ENCODE results near the gene SUPV3L1.
"Not testable (repeated sequence)": the region's sequence is repeated elsewhere in the genome, so short reads cannot be mapped to it uniquely, and the experiment has no call there.

SUPV3L1 gene

DNA sequence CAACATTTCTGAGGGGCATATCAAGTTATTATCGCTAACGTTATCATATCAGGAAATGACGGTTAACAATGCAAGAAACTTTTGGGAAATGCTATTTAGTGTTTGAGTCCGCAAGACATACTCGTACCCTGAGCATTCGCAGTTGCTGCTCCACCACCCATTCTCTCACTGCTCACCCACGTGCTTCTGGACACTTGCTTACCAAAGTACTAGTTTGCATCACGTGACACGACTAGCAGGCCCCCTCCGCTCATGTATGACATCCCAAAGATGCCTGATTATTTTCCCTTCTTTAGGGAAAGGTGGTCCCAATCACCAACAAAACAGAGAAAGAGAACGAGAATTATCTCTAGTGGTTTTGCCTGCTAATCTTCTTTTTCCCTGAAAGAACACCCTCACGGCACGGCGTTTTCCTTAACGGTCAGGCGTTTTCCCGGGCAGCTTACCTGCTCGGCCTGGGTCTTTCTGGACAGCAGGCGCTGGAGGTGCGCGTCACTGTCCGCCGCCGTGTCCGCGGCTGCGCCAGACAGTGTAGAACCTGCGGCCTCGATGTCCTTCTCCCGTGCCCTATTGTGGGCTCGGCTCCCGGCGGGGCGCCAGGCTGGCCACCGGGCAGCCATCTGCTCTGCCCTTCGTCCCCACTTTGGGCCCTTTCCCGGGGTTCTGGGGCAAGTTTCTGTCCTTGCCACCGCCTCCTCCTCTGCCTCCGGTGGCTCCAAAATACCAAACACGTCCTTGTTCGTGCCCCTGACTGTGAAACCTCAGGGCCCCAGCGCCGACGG, at the start of gene SUPV3L1:
Gene SUPV3L1, plus strand, starts transcription at position 492 of the 782 bp plus-strand sequence. Its CDS starts 58 bp downstream, at position 550.
- DNase-seq (ENCODE audit: low read depth in 3 of 3) = peak; percentile 70 to 74 (median 72)

DNA sequence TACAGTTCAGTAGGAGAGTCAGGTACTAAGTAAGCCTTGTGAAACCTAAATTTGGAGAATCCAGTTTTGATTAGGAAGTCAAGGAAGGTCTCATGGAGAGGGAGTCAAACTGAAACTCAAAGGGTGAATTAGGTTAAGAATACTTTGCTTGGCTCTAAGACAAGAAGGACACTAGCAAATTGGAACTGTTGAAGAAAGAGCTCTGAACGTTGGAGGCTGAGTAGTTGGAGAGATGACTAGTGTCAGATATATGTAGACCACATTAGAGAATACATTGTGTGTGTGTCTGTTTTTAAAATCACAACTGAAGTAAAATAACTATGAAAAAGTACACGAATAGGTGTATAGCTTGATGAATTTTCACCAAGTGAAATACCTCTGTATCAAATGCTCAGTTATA, 49.8 kb upstream of the SUPV3L1 start:
- no peak for DNase-seq (ENCODE audit: low read depth in 3 of 3)

DNA sequence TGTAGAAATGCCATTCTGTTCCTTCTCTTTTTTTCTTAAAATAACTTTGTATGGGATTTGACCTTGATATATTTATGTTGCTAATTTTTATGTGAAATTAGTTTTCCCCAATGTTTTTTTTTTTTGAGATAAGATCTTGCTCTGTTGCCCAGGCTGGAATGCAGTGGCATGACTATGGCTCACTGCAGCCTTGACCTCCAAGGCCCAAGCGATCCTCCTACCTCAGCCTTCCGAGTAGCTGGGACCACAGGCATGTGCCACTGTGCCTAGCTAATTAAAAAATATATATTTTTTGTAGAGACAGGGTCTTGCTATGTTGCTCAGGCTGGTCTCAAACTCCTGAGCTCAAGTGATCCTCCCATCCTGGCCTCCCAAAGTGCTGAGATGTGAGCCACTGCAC, 40.1 kb upstream of the SUPV3L1 start:
- DNase-seq (ENCODE audit: low read depth in 3 of 3) = no peak

DNA sequence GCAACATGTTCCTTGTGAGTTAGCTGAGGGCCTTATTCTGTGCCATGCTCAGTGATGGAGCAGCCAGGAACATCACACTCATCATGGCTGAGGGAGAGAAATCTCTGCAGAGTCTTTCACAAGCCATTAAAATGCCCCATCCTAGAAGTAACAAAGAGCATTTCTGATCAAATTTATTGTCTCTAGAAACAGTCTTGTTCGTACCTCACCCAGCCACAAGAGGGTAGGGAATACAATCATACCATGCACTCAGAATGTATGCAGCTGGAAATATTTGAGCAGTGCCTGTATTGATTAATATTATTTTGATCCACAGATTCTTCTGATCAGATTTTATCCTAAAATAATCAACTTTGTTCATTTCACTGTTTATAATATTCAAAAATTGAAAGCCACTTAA, 38.7 kb upstream of the SUPV3L1 start:
- no peak for DNase-seq (ENCODE audit: low read depth in 3 of 3)

DNA sequence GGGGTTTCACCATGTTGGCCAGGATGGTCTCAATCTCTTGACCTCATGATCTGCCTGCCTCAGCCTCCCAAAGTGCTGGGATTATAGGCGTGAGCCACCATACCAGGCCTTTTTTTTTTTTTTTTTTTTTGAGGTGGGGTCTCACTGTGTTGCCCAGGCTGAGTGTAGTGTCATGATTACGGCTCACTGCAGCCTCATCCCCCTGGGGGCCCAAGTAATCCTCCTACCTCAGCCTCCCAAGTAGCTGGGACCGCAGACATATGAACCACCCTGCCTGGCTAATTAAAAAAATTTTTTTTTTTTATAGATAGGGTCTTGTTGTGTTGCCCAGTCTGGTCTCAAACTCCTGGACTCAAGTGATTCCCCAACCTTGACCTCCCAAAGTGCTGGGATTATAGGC, 38.0 kb upstream of the SUPV3L1 start:
- not testable (repeated sequence) for DNase-seq (ENCODE audit: low read depth in 3 of 3)

DNA sequence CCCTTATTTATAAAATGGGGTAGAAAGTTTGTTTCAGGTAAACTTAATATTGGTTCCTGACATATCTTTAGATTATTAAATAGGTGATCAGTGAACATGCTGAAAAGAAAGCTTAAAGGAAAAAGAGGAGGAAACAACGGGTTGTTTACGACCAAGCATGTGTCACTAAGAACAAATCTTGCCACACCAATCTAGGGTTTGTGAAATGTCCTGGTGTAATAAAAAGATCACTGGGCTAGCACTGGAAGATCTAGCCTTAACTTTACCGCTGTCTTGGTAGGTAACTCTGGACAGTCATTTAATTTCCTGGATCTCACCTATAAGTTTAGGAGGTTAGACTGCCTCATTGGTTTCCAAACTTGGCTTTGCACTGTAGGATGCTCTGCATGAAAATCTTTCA, 37.1 kb upstream of the SUPV3L1 start:
- no peak for DNase-seq (ENCODE audit: low read depth in 3 of 3)

DNA sequence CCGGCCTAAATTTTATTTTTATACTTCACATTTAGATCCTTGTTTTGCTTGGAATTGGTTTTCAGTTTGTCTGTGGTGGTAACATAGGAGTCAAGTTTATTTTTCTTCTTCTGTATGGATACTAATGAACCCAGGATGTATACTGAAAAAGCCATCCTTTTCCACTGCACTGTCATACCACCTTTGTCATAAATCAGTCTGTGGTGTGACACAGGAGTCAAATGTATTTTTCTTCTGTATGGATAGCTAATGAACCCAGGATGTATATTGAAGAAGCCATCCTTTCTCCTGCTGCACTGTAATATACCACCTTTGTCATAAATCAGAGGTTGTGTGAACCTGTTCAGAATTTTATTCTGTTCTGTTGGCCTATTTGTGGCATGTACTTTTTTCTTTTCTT, 34.7 kb upstream of the SUPV3L1 start:
- no peak for DNase-seq (ENCODE audit: low read depth in 3 of 3)

DNA sequence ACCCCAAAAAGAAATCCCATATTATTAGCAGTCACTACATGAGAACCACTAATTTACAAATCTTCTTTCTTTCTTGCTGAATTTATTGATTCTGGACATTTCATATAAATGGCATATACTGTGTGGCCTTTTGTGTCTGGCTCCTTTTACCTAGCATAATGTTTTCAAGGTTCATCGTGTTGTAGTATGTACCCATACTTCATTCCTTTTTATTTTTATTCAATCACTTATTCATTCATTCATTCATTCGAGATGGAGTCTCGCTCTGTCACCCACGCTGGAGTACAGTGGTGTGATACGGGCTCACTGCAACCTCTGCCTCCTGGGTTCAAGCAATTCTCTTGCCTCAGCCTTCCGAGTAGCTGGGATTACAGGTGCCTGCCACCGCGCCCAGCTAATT, 34.2 kb upstream of the SUPV3L1 start:
- no peak for DNase-seq (ENCODE audit: low read depth in 3 of 3)

DNA sequence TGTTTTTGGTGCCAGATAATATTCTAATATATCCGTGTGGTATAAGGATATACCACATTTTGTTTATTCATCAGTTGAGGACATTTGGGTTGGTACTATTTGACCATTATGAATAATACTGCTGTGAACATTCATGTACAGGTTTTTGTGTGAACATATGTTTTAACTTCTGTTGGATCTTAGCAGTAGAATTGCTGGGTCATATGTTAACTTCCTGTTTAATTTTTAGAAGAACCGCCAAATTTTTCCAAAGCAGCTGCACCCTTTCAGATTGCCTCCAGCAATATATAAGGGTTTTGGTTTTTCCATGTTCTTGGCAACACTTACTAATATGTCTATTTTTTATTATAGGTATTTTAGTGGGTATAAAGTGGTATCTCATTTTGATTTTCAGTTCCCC, 33.3 kb upstream of the SUPV3L1 start:
- no peak for DNase-seq (ENCODE audit: low read depth in 3 of 3)

DNA sequence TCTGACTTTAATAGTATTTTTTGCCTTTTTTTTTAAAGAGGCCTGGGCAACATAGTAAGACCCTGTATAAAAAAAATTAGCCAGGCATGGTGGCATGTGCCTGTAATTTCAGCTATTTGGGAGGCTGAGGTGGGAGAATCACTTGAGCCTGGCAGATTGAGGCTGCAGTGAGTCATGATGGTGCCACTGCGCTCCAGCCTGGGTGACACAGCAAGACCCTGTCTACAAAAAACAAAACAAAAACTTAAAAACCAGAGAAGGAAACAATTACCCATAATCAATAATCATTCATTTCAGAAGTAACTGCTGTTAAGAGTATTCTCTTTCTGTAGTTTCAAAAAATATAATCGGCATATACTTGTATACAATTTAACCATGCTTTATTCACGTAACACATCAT, 28.1 kb upstream of the SUPV3L1 start:
- no peak for DNase-seq (ENCODE audit: low read depth in 3 of 3)

DNA sequence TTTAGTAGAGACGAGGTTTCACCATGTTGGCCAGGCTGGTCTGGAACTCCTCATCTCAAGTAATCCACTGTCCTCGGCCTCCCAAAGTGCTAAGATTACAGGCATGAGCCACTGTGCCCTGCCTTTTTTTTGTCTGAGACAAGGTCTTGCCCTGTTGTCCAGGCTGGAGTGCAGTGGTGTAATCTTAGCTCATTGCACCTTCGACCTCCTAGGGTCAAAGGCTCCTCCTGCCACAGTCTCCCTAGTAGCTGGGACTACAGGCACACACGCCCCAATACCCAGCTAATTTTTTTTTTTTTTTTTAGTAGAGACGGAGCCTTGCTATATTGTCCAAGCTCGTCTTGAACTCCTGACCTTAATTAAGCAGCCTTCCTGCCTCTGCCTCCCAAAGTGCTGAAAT, 26.8 kb upstream of the SUPV3L1 start:
- DNase-seq (ENCODE audit: low read depth in 3 of 3) = no peak

DNA sequence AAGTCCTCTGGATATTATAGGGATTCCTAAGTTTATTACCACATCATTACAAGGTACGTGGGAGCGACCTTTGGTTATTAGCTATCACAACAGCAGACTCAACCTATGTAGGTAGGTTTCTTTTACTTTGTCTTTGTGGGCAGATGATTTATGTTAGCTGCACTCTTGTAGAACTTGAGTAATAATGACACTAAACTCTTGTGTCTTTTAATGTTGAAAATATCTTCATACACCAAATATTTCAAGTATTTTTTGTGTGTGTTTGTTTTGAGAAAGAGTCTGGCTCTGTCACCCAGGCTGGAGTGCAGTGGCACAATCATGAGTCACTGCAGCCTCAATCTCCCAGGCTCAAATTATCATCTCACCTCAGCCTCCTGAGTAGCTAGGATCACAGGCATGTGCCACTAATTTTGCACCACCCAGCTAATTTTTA, 19.2 kb upstream of the SUPV3L1 start:
- no peak for DNase-seq (ENCODE audit: low read depth in 3 of 3)

DNA sequence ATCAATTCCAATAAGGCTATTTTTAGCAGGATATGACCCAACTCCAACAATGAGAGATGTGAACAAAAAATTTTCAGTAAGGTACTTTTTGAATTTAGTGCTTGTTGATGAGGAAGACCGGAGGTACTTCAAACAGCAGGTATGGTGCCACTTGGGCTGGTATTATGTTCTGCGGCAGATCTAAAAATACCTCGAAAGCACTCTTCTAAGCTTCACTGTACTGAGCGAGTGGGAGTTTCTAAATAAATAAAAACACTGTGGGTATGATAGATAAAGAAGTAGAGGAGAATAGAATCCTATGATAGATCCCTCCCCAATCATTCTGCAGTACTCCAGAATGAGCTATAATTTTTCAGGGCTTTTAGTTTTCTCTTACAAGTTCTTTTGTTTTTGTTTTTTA, 11.5 kb upstream of the SUPV3L1 start:
- DNase-seq (ENCODE audit: low read depth in 3 of 3) = no peak

DNA sequence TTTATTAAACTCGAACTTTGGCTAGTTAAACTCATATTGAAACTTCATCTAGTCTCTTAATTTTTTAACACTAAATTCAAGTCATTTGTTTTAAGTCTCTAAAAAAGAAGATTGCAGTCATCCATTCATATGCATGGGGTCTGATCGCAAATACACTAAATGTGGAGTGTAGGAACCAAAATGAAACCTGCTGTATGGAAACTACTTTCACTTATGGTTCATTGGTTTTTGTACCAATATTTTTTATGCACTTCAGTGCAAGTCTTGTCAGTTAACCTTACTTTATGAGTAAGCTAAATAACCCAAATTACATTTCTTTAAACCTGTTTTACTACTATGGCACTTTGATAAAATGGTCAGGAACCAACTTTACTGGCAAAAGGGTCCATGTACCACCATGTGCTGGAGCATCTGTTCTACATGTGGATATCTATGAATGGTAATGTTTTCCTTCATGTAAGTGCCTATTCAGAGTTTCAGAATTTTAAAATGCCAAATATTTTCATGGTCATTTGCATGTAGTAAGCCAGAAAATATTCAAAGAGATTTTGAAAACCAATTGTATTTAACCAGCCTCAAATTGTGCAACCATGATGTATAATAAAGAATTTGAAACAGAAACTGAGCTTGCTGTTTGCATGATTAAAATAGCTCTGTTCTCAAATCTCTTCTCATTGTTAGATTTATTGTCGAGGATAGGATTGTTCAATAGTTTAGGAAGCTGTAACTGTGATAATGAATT, 7.6 kb upstream of the SUPV3L1 start:
- no peak for DNase-seq (ENCODE audit: low read depth in 3 of 3)

DNA sequence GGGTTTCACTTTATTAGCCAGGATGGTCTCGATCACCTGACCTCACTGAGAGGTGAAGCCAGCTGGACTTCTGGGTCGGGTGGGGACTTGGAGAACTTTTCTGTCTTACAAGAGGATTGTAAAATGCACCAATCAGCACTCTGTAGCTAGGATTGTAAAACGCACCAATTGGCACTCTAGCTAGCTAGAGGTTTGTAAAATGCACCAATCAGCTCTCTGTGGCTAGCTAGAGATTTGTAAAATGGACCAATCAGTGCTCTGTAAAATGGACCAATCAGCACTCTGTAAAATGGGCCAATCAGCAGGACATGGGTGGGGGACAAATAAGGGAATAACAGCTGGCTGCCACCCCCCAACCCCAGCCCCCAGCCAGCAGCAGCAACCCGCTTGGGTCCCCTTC, 4.7 kb upstream of the SUPV3L1 start:
- not testable (repeated sequence) for DNase-seq (ENCODE audit: low read depth in 3 of 3)

DNA sequence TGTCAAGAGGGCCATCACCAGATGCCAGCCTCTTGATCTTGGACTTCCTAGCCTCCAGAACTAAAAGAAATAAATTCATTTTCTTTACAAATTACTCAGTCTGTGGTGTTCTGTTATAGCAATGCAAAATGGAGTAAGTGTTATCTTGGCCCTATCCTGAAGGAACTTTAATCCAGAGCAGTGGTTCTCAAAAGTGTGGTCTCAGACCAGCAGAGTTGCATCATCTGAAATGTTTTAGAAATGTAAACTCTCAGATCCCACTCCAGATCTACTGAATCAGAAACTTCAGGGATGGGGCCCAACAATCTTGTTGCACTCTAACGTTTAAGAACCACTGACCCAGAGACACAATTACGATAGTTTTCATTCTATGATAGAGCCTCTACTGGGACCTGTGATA, 3.2 kb upstream of the SUPV3L1 start:
- no peak for DNase-seq (ENCODE audit: low read depth in 3 of 3)

DNA sequence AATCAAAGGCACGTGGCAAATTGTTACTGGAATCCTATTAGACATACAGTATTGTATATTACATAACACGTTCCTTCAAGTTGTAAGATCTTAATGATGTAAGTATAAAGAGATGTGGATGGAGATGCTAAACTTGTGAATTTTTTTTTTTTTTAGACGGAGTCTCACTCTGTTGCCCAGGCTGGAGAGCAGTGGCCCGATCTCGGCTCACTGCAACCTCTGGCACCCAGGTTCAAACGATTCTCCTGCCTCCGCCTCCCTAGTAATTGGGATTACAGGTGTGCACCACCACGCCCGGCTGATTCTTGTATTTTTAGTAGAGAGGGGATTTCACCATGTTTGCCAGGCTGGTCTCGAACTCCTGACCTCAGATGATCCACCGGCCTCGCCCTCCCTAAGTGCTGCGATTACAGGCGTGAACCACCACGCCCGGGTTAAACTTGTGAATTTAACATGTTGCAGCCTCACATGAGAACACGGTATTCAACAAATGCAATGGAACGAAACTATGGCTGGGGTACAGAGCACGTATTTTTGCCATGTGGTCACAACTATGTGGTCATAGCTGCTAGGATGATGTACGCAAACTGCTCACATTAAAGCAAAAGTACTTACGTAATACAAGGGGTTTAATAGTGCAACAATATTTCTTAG, 818 bp upstream of the SUPV3L1 start:
- DNase-seq (ENCODE audit: low read depth in 3 of 3) = peak in 2 of 3 experiments; percentile 4 to 8

DNA sequence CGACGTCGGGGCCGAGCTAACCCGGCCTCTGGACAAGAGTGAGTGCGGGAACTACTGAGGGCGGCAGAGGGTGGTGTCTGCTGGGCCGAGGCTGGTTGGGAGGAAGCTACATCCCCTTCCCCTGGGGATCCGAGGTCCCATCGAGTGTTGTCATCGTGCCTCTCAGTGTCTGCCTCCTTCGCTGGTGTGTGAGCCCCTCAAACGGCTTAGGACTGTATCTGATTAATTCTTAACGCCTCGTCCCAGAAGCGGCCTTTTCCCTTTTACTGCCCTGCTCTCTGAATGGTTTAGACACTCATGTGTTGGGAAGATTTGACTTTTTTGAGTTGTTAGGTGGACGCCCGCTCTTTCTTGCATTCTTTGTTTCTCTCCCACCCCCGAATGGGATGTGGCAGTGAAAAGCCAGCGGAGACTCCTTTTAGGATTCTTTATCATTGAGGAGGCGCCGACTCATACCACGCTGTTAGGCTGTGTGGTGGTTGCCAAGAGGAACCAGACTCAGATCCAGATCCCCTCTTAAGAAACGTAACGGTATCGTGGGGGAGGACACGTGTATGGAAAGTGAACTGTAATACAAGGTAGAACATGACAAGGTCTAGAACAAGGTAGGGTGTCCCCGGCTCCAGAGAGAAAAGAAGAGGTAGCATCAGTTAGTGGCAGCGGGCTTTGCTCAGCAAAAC, 631 bp downstream of the SUPV3L1 start:
- DNase-seq (ENCODE audit: low read depth in 3 of 3) = no peak

DNA sequence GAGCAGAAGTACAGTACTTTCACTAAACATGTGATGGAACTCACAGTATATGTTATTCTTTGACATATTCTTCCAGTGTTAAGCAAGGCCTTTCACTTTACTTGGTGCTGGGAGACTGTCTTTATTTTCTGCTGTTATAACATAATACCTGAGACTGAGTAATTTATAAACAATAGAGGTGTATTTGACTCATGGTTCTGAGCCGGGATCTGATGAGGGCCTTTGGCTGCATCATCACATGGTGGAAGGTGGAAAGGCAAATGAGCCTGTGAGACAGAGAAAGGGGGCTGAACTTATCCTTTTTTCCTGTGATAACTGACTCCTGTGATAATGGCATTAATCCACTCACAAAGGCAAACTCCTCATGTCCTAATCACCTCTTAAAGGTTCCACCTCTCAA, 1.4 kb downstream of the SUPV3L1 start:
- no peak for DNase-seq (ENCODE audit: low read depth in 3 of 3)

DNA sequence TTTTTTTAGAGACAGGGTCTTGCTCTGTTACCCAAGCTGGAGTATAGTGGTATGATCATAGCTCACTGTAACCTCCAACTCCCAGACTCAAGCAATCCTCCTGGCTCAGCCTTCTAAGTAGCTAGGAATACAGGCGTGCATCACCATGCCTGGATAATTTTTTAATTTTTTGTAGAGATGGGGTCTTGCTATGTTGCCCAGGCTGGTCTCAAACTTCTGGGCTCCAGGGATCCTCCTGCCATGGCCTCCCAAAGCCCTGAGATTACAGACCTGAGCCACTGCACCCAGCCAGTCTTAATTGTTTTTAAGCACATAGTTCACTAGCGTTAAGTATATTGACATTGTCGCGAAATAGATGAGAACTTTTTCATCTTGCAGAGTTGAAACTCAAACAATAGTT, 2.0 kb downstream of the SUPV3L1 start:
- DNase-seq (ENCODE audit: low read depth in 3 of 3) = no peak

DNA sequence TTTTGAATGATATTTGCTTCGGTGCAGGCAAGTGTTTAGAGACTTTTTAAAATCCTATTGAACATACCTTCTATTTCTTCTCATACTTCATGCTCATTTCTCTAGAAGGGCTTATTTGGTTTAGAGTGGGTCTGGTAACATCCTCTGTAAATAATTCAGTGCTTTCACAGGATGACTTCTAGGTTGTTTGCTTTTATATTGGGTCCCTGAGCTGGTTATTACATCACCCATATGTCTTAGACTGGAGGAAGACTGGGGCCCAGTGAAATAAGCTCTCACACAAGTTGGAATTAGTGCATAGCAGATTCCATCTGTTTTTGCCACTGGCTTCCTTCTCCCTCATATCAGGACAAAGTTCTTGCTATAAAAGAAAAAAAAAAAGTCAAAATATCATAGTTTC, 6.5 kb downstream of the SUPV3L1 start:
- DNase-seq (ENCODE audit: low read depth in 3 of 3) = no peak

DNA sequence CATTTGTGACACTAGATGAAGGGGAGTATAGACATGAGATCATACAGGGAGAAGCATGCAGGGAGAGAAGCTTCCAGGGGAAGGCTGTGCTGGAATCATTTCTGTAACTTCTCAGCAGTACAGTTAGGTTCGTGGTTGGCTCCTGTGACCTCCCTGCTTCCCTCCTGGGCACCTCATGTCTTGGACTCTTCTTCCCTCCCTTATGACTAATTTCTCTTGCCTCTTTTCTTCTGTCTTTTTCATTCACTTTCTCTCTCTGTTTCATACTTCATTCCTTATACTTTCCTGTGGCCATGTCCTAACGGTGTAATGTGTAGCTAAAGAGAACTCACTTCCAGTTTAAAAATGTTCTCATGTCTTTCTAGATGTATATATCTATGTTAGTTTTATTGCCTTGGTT, 21.0 kb downstream of the SUPV3L1 start:
- no peak for DNase-seq (ENCODE audit: low read depth in 3 of 3)

Measured in stimulated activated CD4-positive, alpha-beta T cell treated with anti-CD3 and anti-CD28 coated beads, TNF-alpha, amount 100 ng/mL, for 4 hours (primary cell).